GM19328 (cell line): Measurements from ENCODE around the gene ARHGAP33.

ENCODE experiments used
- ATAC-seq: cut with Tn5 transposase; IDR thresholded peaks from one replicate; pipeline ENCODE4 v1.9.1; 2021; ENCODE audit warnings: mild to moderate bottlenecking, moderate library complexity; ENCODE audit not compliant: unreplicated experiment

The ARHGAP33 gene

DNA sequence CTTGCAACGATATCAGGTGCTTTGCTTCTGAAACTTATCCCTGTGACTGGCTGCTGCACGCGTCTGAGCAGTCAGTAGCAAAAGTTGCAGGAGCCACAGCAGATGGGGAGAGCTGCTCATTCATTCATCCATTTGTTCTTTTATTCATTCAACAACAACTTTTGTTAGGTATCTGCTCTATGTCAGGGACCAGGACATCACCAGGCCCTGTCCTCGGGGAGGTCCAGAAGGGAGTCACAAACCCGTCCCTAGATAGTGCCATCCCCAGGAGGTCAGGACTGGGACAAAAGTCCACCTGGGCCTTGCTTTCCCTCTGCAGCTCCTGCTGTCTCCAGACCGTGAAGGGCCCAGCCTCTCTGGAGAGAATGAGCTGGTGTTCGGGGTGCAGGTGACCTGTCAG is 2.6 kb downstream of the ARHGAP33 start:
- ATAC-seq: no peak

DNA sequence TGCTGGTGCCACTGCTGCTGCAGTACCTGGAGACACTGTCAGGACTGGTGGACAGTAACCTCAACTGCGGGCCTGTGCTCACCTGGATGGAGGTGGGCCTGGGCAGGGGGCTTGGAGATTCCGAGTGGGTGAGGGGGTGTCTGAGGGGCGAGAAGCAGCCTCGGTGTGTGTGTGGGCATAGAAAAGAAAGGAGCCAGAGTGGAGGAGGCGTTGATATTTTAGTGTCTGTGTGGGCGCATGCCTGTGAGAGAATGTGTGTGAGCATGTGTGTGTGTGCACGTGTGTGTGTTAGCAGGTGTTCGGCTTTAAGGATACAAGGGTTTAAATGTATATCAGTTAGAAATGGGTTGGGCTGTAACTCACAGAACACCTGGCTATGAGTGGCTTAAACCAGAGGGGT is 3.7 kb downstream of the ARHGAP33 start:
- ATAC-seq: no peak

DNA sequence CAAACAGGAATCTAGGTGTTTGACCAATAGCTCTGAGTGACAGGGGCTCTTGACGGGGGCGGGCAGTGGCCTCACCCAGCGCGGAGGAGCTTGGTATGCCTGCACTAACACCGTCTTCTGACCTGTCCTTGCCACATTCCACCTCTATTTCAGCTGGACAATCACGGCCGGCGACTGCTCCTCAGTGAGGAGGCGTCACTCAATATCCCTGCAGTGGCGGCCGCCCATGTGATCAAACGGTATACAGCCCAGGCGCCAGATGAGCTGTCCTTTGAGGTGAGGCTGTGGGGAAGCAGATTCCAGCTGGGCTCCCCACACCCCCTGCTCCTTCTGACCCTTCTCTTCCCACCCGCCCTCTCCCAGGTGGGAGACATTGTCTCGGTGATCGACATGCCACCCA is 4.7 kb downstream of the ARHGAP33 start:
- ATAC-seq: no peak

GRCh38 chr19:35780717-35781116 is 5.4 kb downstream of the ARHGAP33 start:
- no peak for ATAC-seq

DNA sequence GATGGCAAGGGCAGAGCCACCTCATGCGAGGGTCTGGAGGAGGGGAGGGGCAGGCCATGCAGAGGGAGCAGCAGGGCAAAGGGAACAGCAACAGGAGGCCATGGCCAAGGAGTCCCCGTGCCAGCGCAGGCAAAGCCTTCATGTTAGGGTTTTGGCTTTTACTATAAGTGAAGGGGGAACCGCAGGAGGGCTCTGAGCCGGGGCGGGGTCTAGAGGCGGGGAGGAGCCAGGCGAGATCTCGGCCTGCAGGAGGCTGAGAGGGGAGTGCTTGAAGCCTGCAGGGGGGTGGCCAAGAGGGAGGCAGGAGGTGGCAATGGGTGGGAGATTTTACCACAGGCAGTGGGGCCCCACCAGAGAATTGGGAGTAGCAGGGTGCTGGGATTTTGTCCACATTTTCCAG is 6.3 kb downstream of the ARHGAP33 start:
- ATAC-seq: no peak

DNA sequence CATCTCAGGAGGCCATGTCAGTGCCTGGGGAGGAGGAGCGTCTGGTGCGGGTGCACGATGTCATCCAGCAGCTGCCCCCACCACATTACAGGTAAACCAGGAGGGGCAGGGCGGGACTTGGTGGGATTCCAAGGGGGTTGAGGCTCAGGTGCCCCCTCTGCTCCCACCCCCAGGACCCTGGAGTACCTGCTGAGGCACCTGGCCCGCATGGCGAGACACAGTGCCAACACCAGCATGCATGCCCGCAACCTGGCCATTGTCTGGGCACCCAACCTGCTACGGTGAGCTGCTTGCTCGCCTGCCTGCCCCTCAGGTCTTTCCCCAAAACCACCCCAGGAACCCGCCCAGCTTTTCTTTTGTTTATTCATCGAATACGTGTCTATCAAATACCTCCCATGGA is 7.2 kb downstream of the ARHGAP33 start:
- no peak for ATAC-seq

- ATAC-seq: no peak
Measured at GRCh38 chr19:35783469-35784434, 8.4 kb downstream of the ARHGAP33 start.

DNA sequence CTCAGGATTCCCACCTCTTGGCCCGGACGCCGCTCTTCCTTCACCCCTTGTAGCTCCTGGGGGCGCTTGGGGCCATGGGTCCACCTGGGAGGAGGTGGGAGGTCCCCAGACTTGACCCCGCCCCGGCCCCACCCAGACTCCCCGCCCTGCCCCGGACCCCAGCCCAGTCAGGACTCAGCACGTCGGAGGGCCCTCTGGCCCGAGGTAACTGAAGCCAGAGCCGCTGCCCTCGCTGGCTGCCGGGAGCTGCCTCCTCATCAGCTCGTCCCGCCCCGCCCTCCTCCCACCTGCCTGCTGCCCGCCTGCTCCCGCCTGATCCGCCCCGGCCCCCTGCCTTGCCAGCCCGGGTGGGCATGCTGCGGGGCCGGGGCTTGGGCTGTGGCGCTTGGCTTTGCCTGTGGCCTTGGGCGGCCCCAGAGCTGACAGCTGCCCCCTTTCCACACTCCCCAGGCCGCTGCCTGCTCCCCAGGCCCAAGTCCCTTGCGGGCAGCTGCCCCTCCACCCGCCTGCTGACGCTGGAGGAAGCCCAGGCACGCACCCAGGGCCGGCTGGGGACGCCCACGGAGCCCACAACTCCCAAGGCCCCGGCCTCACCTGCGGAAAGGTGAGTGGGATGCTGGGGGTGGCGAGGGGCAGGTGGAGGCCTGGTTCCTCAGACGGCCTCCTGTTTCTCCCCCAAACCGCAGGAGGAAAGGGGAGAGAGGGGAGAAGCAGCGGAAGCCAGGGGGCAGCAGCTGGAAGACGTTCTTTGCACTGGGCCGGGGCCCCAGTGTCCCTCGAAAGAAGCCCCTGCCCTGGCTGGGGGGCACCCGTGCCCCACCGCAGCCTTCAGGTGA is 9.4 kb downstream of the ARHGAP33 start:
- no peak for ATAC-seq

DNA sequence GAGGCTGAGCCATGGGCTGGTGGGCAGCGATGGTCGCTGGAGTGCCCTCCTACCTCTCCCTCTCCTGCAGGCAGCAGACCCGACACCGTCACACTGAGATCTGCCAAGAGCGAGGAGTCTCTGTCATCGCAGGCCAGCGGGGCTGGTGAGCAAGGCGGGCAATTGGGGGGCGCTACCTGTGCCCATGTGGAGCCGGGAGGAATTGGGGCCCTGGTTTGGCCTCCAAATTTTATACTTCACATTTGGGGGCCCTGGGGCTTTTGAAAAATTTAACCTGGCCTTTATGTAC is 9.9 kb downstream of the ARHGAP33 start:
- no peak for ATAC-seq

- ATAC-seq: no peak
Measured at GRCh38 chr19:35786299-35787160, 11.2 kb downstream of the ARHGAP33 start.

DNA sequence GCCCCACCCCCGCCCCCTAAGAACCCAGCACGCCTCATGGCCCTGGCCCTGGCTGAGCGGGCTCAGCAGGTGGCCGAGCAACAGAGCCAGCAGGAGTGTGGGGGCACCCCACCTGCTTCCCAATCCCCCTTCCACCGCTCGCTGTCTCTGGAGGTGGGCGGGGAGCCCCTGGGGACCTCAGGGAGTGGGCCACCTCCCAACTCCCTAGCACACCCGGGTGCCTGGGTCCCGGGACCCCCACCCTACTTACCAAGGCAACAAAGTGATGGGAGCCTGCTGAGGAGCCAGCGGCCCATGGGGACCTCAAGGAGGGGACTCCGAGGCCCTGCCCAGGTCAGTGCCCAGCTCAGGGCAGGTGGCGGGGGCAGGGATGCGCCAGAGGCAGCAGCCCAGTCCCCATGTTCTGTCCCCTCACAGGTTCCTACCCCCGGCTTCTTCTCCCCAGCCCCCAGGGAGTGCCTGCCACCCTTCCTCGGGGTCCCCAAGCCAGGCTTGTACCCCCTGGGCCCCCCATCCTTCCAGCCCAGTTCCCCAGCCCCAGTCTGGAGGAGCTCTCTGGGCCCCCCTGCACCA is 11.9 kb downstream of the ARHGAP33 start:
- no peak for ATAC-seq

DNA sequence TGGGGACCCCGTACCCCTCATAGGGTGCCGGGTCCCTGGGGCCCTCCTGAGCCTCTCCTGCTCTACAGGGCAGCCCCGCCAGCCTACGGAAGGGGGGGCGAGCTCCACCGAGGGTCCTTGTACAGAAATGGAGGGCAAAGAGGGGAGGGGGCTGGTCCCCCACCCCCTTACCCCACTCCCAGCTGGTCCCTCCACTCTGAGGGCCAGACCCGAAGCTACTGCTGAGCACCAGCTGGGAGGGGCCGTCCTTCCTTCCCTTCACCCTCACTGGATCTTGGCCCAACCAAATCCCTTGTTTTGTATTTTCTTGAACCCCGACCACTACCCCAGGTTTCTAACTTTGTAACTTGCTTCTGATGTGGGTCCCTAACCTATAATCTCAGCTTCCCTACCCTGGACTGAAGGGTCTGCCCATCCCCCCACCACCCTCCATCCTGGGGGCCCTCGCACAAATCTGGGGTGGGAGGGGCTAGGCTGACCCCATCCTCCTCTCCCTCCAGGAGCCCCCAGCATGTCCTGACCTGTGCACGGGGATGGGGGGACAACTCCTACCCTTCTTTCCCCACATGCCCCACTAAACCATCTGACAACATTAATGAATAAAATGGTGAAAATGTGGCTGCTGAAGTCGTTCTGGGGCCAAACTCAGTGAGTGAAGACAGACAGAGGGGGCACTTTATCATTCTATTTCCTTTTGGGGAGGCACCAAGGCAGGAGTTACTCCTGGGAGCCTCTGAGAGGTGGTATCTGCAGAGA is 13.0 kb downstream of the ARHGAP33 start:
- ATAC-seq: no peak

GRCh38 chr19:35789195-35789977 is 14.0 kb downstream of the ARHGAP33 start:
- ATAC-seq: no peak

DNA sequence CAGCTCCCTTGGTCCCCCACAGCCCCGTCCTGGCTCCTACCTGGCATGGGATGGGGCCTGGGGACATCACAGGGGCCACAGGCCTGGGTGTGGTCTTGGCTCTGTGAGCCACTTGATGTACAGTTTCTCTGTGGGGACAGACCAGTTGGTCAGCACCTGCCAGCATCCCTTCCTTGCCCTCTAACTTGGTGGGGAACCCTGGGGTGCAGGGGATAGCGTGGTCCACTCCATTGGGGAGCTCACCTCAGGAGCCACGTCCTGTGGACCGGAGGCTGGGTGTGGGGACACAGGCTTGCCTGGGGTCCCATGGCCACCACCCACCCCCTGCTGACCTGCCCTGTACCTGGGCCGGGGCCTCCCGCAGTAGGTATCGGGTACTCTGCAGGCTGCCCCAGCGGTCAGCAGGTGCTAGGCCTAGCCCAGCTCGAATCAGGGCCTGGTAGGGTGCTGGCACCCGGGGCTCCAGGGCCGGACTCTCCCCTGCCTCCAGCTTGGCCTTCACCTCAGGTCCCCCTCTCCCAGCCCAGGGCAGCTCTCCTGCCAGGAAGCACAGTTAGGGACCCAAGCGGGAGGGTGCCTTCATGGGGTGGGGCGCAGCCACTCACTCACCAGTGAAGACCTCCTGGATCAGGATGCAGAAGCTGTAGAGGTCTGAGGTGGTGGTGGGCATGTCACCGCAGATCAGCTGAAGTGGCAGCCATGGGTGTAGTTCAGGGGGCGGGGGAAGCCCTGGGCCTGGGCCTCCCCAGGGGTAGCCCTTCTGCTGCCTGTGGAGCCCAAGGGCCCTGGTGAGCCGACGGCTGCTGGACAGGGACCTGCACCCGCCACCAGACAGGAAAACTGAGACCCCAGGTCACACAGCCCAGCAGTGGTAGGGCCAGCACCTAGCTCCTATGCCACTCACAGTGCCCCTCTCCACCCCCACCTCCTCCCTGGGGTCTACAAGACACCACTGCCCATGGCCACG is 14.9 kb downstream of the ARHGAP33 start:
- ATAC-seq: no peak

- ATAC-seq: no peak
Measured at GRCh38 chr19:35790981-35791813, 15.8 kb downstream of the ARHGAP33 start.

DNA sequence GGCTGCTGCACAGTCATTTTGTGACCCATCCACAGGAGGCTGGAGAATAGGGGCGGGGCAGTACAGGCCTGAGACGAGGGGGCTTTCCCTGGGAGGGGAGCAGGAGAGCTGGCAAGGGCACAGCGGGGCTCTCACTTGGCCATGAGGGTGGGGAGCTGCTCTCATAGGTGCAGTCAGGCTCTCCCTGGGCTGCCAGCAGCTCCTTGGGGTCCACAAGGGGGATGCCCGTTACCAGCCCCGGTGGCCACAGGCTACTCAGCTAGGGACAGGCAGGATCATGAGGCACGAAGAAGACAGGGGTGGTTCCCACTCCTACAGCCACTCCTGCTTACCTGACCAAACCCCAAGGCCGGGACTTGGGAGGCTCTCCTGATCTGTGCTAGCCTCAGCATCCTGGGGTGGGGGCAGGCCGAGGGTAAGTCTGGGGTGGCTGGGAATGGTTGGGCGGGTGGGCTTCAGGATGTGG is 16.5 kb downstream of the ARHGAP33 start:
- ATAC-seq: no peak

GRCh38 chr19:35792312-35792711 is 16.9 kb downstream of the ARHGAP33 start:
- no peak for ATAC-seq
